WERI-Rb-1 (cell line): Measurements from ENCODE around the gene CNTLN.

ENCODE experiments used
- DNase-seq: peaks from one replicate; pipeline ENCODE4 v3.0.0-alpha.2; 2020
- H3K27ac ChIP-seq: fragments of 250-450 bp; sonication (Bioruptor Pico); 2 replicates; pipeline ENCODE4 v1.5.1; 2020; ENCODE audit warnings: mild to moderate bottlenecking, moderate library complexity
- H3K27me3 ChIP-seq: fragments of 250-450 bp; sonication (Bioruptor Pico); 2 replicates; pipeline ENCODE4 v1.5.1; 2021; ENCODE audit warnings: mild to moderate bottlenecking, low read depth, moderate library complexity; ENCODE audit not compliant: insufficient read depth, severe bottlenecking
- H3K36me3 ChIP-seq: fragments of 250-450 bp; sonication (Bioruptor Pico); 2 replicates; pipeline ENCODE4 v1.5.1; 2020; ENCODE audit warnings: mild to moderate bottlenecking, moderate library complexity
- H3K4me3 ChIP-seq: 2 replicates; pipeline ENCODE4 v1.5.1; 2011; ENCODE audit warnings: low read depth, mild to moderate bottlenecking, control low read depth, low read length
- H3K9me3 ChIP-seq: fragments of 250-450 bp; sonication (Bioruptor Pico); 2 replicates; pipeline ENCODE4 v1.5.1; 2021; ENCODE audit warnings: mild to moderate bottlenecking, moderate library complexity; ENCODE audit not compliant: severe bottlenecking
- CTCF ChIP-seq: IDR thresholded peaks from 2 replicates; pipeline ENCODE4 v1.5.1; 2011; ENCODE audit warnings: low read depth, mild to moderate bottlenecking, control low read depth, inconsistent platforms, low read length

The CNTLN gene

GRCh38 chr9:17204611-17205152 is 69.8 kb downstream of the CNTLN start:
- no peak for TF ChIP-seq CTCF
- Histone ChIP-seq H3K9me3 (no peaks in the 10 kb centered on the region), H3K27ac (peak overlapping the region; percentile 73), H3K4me3 (peak overlapping the region; percentile 26), H3K27me3 (no peaks in the 10 kb centered on the region), H3K36me3 (no peaks in the 10 kb centered on the region)
- DNase-seq, result peak; percentile 95

GRCh38 chr9:17216011-17216410 is 81.2 kb downstream of the CNTLN start:
- H3K27ac ChIP-seq, result no peak overlapping the region
- no peaks in the 10 kb centered on the region for H3K27me3 ChIP-seq
- H3K4me3 ChIP-seq, result no peak overlapping the region
- H3K36me3 ChIP-seq, result no peaks in the 10 kb centered on the region
- DNase-seq, result no peak
- TF ChIP-seq CTCF, result no peak
- H3K9me3 ChIP-seq, result no peaks in the 10 kb centered on the region

- no peak for DNase-seq
- no peaks in the 10 kb centered on the region for H3K36me3 ChIP-seq
- H3K9me3 ChIP-seq, result no peaks in the 10 kb centered on the region
- no peak for TF ChIP-seq CTCF
- no peaks in the 10 kb centered on the region for H3K27me3 ChIP-seq
- no peak overlapping the region for H3K27ac ChIP-seq
- no peak overlapping the region for H3K4me3 ChIP-seq
These were observed 81.8 kb downstream of the CNTLN start for GRCh38 chr9:17216646-17217045.

- Histone ChIP-seq H3K27me3 (no peaks in the 10 kb centered on the region), H3K36me3 (no peaks in the 10 kb centered on the region), H3K9me3 (no peaks in the 10 kb centered on the region), H3K27ac (no peak overlapping the region), H3K4me3 (no peak overlapping the region)
- no peak for DNase-seq
- TF ChIP-seq CTCF, result no peak
These were observed 82.4 kb downstream of the CNTLN start for GRCh38 chr9:17217272-17217671.

- no peak overlapping the region for H3K27ac ChIP-seq
- no peaks in the 10 kb centered on the region for H3K9me3 ChIP-seq
- TF ChIP-seq CTCF, result no peak
- no peaks in the 10 kb centered on the region for H3K27me3 ChIP-seq
- no peak overlapping the region for H3K4me3 ChIP-seq
- H3K36me3 ChIP-seq, result no peaks in the 10 kb centered on the region
- no peak for DNase-seq
These were observed 84.4 kb downstream of the CNTLN start for GRCh38 chr9:17219261-17219660.

- Histone ChIP-seq H3K4me3 (no peak overlapping the region), H3K36me3 (no peaks in the 10 kb centered on the region), H3K9me3 (no peaks in the 10 kb centered on the region), H3K27me3 (no peaks in the 10 kb centered on the region), H3K27ac (no peak overlapping the region)
- no peak for DNase-seq
- TF ChIP-seq CTCF, result no peak
These were observed 88.1 kb downstream of the CNTLN start for GRCh38 chr9:17222932-17223331.
